Skeletal muscle satellite cell (primary cell): ENCODE results near the gene USP47.
A peak's percentile ranks its signal among the peaks of the same experiment; 100 is the strongest.

ENCODE experiments used
- H3K27me3 ChIP-seq: 2 replicates; pipeline ENCODE4 v1.7.0; 2013; ENCODE audit warnings: low read length; ENCODE audit not compliant: control insufficient read depth, insufficient read depth
- H3K36me3 ChIP-seq: 2 replicates; pipeline ENCODE4 v1.7.0; 2013; ENCODE audit warnings: mild to moderate bottlenecking, control low read depth, low read length; ENCODE audit not compliant: insufficient read depth
- H3K4me1 ChIP-seq: 2 replicates; pipeline ENCODE4 v1.7.0; 2013; ENCODE audit warnings: low read length; ENCODE audit not compliant: control insufficient read depth, insufficient read depth
- H3K4me2 ChIP-seq: 2 replicates; pipeline ENCODE4 v1.7.0; 2013; ENCODE audit warnings: mild to moderate bottlenecking, low read length
- H3K4me3 ChIP-seq: 2 replicates; pipeline ENCODE4 v1.7.0; 2013; ENCODE audit warnings: low read length
- H3K9ac ChIP-seq: 2 replicates; pipeline ENCODE4 v1.7.0; 2013; ENCODE audit warnings: mild to moderate bottlenecking, low read depth, low read length, moderate library complexity
- H3K9me3 ChIP-seq: replicated peaks from 2 replicates; pipeline ENCODE4 v1.7.0; 2013; ENCODE audit warnings: mild to moderate bottlenecking, control low read depth, low read length

The USP47 gene

DNA sequence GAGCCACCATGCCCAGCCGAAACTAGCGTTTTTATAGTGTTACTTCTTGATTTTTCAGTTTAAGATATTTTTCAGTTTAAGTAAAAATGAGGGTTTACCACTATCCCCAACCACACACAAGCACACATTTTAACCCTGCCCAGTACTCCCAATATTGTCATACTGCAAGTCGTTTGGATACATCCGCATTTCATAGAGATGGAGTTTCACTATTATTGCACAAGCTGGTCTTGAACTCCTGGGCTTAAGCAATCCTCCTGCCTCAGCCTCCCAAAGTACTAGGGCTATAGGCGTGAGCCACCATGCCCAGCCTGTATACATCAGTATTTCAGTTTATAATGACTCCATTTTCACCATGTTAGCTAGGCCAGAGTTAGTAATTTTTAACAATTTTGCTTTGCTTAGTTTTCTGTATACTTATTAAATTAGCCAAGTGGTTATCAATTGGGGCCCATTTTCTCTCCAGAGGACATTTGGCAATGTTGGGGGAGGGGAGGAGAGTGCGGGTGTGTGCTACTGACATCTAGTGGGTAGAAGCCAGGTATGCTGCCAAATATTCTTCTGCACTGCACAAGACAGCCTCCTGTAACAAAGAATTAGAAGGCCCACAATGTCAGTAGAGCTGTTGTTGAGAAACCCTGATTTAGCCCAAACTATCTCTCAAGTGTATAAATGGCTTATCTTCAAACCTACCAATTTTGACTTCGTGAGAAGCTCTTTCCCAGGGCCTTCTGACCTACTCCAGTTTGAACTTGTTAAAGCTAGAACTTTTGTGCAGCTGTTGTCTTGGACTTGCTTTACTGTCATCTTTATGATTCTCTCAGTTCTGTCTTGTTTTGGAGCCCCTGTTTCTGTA, 7.3 kb downstream of the USP47 start:
- peak overlapping the region; percentile 45 for H3K4me2 ChIP-seq
- no peaks in the 10 kb centered on the region for H3K9me3 ChIP-seq
- H3K4me3 ChIP-seq, result peak overlapping the region; percentile 2
- no peaks in the 10 kb centered on the region for H3K36me3 ChIP-seq
- H3K9ac ChIP-seq, result peak overlapping the region; percentile 14
- peaks cover 39% of the 10 kb centered on the region for H3K4me1 ChIP-seq
- H3K27me3 ChIP-seq, result no peaks in the 10 kb centered on the region

DNA sequence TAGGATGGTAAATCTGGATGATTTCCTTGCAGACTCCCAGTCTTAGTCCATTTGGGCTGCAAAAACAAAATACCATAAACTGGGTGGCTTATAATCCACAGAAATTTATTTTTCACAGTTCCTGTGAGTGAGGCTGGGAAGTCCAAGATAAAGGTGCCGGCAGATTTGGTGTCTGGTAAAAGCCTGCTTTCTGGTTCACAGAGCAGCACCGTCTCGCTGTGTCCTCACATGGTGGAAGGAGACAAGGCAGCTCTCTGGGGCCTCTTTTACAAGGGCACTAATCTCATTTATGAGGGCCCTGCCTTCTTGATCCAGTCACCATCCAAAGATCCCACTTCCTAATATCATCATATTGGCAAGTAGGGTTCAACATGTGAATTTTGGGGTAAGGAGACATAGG, 8.9 kb downstream of the USP47 start:
- no peaks in the 10 kb centered on the region for H3K27me3 ChIP-seq
- H3K4me1 ChIP-seq, result peaks cover 24% of the 10 kb centered on the region
- no peak overlapping the region for H3K4me2 ChIP-seq
- no peaks in the 10 kb centered on the region for H3K36me3 ChIP-seq
- no peaks in the 10 kb centered on the region for H3K9me3 ChIP-seq
- H3K4me3 ChIP-seq, result no peak overlapping the region
- H3K9ac ChIP-seq, result no peak overlapping the region

DNA sequence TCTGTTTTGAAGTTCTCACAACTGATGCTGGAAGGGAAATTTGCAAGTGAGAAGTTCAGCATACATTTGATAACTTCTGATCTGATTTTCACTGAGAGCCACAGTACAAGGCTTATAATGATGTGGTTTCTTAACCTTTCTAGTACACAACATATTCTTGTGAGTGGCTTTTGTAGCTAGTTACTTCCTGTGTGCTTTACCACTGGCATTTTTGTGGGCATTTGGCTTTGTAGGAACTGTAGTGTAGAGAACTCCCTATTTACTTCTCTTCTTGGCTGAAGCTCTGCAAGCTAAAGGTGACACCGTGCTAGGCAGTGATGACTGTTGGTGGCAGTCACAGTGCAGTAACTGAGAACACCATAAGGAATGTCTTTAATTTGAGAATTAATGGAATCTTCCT, 14.9 kb downstream of the USP47 start:
- H3K9me3 ChIP-seq, result no peaks in the 10 kb centered on the region
- peaks cover 18% of the 10 kb centered on the region for H3K4me1 ChIP-seq
- no peak overlapping the region for H3K4me3 ChIP-seq
- H3K4me2 ChIP-seq, result peak overlapping the region; percentile 36
- no peak overlapping the region for H3K9ac ChIP-seq
- no peaks in the 10 kb centered on the region for H3K36me3 ChIP-seq
- H3K27me3 ChIP-seq, result no peaks in the 10 kb centered on the region

DNA sequence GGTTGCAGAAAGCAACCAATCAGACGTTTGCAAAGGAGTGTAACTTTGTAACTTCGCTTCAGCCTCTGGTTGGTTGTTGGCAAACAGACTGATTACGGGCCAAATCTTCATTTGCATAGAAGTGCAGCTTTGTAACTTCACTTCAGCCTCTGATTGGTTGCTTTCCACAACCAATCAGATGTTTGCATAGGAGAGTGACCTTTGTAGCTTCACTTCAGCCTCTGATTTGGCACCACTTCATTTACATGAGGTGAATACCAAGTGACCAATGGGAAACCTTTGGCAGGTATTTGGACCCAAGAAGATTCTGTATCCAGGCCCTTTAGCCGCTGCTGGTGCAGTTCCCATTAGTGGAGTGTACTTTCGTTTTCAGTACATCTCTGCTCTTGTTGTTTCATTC, 16.0 kb downstream of the USP47 start:
- H3K4me2 ChIP-seq, result peak overlapping the region; percentile 44
- H3K4me3 ChIP-seq, result no peak overlapping the region
- no peaks in the 10 kb centered on the region for H3K36me3 ChIP-seq
- no peaks in the 10 kb centered on the region for H3K9me3 ChIP-seq
- no peaks in the 10 kb centered on the region for H3K27me3 ChIP-seq
- H3K4me1 ChIP-seq, result peaks cover 18% of the 10 kb centered on the region
- no peak overlapping the region for H3K9ac ChIP-seq

DNA sequence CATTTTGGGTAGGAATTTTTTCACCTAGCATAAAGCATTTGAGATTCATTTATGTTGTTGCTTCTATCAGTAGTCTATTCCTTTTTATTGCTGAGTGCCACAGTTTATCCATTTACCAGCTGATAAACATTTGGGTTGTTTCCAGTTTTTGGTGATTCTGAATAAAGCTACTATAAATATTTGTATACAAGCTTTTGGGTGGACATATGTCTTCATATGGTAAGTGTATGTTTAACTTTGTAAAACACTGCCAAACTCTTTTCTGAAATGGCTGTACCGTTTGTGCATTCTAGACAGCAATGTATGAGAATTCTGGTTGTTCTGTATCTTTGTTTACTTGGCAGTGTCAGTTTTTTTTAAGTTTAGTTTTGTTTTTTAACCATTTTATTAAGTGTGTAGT, 16.9 kb downstream of the USP47 start:
- Histone ChIP-seq H3K27me3 (no peaks in the 10 kb centered on the region), H3K9me3 (no peaks in the 10 kb centered on the region), H3K9ac (no peak overlapping the region), H3K4me3 (no peak overlapping the region), H3K36me3 (no peaks in the 10 kb centered on the region), H3K4me2 (no peak overlapping the region), H3K4me1 (peaks cover 18% of the 10 kb centered on the region)

DNA sequence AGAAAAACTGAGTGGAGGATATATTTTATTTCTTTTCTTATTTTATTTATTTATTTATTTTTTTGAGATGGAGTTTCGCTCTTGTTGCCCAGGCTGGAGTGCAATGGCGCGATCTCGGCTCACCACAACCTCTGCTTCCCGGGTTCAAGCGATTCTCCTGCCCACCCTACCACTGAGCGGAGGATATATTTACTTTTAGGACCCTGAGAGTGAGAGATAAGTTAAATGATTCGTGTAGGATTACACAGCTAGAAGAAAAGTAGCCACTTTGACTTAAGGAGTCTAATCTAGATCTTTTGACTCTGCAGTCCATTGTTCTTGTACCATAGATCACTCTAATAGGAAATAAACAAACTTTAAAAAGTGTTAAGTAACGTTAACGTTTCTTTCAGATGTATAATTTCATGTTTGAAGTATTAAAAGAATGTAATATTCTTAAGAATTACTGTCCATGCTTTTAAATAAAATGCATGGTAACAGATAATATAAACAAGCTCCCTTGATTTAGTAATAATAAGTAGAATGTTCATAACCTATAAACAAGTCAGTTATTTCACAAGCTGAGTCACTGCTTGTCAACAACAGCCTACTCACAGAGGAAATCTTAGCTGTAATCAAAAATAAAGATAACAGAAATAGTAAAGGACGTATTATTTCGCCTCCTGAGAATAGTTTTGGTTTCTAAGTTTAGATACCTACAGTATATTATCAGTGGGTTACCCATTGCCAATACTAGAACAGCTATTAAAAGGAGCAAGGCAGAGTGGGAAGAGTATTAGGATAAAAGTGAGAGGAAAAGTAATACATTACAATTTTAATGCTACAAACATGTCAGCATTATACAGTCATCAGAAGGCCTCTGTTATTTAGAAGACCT, 18.6 kb downstream of the USP47 start:
- H3K9ac ChIP-seq, result no peak overlapping the region
- no peak overlapping the region for H3K4me3 ChIP-seq
- no peaks in the 10 kb centered on the region for H3K9me3 ChIP-seq
- H3K27me3 ChIP-seq, result no peaks in the 10 kb centered on the region
- no peaks in the 10 kb centered on the region for H3K36me3 ChIP-seq
- no peak overlapping the region for H3K4me2 ChIP-seq
- peaks cover 18% of the 10 kb centered on the region for H3K4me1 ChIP-seq

DNA sequence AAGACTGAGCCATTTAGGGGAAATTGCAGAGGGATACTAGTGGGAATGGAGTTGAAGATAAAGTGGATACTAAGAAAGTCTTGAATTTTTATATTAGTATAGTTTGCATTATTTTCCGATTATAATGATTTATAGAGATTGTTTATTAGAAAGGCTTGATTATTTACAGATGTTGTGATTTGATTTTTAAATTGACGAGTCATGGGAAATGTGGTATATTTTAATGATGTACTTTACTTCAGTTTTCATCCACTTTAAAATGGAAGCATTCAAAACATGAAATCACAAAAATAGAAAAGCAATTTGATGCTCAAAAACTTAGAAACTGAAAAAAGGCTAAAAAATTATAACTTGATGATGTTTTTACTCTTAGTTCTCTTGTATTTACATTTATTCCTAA, 21.2 kb downstream of the USP47 start:
- Histone ChIP-seq H3K36me3 (no peaks in the 10 kb centered on the region), H3K4me1 (peaks cover 6% of the 10 kb centered on the region), H3K27me3 (no peaks in the 10 kb centered on the region), H3K4me3 (no peak overlapping the region), H3K9ac (no peak overlapping the region), H3K4me2 (no peak overlapping the region), H3K9me3 (no peaks in the 10 kb centered on the region)

DNA sequence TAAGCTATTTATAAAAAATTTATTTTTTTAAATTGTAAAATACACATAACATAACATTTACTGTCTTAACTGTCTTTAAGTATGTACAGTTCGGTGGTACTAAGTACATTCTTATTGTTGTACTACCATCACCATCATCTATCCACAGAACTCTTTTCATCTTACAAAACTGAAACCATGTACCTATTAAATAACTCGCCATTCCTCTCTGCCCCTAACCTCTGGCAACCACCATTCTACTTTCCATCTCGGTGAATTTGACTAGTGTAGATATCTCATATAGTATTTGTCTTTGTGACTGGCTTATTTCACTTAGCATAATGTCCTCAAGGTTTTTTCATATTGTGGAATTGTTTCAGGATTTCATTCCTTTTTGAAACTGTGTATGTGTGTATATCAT, 22.6 kb downstream of the USP47 start:
- no peak overlapping the region for H3K9ac ChIP-seq
- no peaks in the 10 kb centered on the region for H3K36me3 ChIP-seq
- H3K4me1 ChIP-seq, result peaks cover 6% of the 10 kb centered on the region

DNA sequence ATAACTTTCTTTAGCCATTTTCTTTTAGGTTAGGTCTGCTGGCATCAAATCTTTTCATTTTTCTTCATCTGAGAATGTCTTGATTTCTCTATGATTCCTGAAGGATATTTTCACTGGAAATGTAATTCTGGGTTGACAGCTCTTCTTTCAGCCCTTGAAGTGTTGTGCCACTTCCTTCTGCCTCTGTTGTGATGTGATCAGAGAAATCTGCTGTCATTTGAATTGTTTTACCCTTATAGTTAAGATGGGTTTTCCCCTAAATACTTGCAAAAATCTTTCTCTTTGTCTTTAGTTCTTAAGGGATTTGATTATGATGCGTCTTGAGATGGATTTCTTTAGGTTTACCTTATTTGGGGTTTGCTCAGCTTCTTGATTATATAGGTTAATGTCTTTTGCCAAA, 23.0 kb downstream of the USP47 start:
- H3K9ac ChIP-seq, result no peak overlapping the region
- H3K9me3 ChIP-seq, result no peaks in the 10 kb centered on the region
- peaks cover 6% of the 10 kb centered on the region for H3K4me1 ChIP-seq
- no peaks in the 10 kb centered on the region for H3K27me3 ChIP-seq
- H3K36me3 ChIP-seq, result no peaks in the 10 kb centered on the region
- no peak overlapping the region for H3K4me2 ChIP-seq
- no peak overlapping the region for H3K4me3 ChIP-seq

More for the DNA sequence above, 22.6 kb downstream of the USP47 start:
- no peaks in the 10 kb centered on the region for H3K27me3 ChIP-seq
- H3K4me2 ChIP-seq, result no peak overlapping the region
- H3K4me3 ChIP-seq, result no peak overlapping the region
- no peaks in the 10 kb centered on the region for H3K9me3 ChIP-seq

DNA sequence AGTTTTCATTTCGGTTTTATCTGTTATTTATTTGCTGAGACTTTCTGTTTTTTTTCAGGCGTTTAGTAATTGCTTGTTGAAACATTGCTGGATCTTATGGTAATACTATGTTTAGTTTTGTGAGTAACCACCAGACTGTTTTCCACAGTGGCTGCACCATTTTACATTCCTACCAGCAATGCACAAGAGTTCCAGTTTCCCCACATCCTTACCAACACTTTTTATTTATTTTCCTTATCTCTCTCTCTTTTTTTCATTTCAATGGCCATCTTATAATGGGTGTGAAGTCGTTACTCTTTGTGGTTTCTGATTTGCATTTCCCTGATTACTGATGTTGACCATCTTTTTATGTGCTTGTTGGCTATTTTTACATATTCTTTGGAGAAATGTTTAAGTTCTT, 23.7 kb downstream of the USP47 start:
- Histone ChIP-seq H3K4me3 (no peak overlapping the region), H3K4me2 (no peak overlapping the region), H3K27me3 (no peaks in the 10 kb centered on the region), H3K4me1 (peaks cover 4% of the 10 kb centered on the region), H3K9me3 (no peaks in the 10 kb centered on the region), H3K9ac (no peak overlapping the region), H3K36me3 (no peaks in the 10 kb centered on the region)

DNA sequence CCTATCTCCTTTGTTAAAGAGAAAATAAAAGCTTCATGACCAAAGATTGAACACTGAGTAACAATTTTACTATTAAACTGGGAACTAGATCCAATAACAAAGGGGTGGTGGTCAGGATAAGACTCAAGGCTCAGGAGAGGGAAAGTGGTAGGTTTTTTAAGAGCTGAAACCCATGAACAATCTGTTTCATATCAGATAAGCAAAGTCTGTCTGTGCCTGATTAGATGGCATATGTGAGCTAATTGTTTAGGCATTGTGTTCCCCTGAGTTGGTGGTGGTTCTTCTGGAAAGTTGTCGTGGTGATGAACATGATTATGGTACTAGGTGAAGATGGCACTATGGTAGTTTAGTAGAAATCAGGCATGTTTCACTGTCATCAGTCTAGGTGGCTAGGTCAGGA, 24.4 kb downstream of the USP47 start:
- H3K4me3 ChIP-seq, result no peak overlapping the region
- H3K4me1 ChIP-seq, result no peaks in the 10 kb centered on the region
- H3K27me3 ChIP-seq, result no peaks in the 10 kb centered on the region
- no peaks in the 10 kb centered on the region for H3K36me3 ChIP-seq
- no peak overlapping the region for H3K9ac ChIP-seq
- H3K4me2 ChIP-seq, result no peak overlapping the region
- no peaks in the 10 kb centered on the region for H3K9me3 ChIP-seq
